ENCODE measurements around the gene FDX2.

Gene FDX2

DNA sequence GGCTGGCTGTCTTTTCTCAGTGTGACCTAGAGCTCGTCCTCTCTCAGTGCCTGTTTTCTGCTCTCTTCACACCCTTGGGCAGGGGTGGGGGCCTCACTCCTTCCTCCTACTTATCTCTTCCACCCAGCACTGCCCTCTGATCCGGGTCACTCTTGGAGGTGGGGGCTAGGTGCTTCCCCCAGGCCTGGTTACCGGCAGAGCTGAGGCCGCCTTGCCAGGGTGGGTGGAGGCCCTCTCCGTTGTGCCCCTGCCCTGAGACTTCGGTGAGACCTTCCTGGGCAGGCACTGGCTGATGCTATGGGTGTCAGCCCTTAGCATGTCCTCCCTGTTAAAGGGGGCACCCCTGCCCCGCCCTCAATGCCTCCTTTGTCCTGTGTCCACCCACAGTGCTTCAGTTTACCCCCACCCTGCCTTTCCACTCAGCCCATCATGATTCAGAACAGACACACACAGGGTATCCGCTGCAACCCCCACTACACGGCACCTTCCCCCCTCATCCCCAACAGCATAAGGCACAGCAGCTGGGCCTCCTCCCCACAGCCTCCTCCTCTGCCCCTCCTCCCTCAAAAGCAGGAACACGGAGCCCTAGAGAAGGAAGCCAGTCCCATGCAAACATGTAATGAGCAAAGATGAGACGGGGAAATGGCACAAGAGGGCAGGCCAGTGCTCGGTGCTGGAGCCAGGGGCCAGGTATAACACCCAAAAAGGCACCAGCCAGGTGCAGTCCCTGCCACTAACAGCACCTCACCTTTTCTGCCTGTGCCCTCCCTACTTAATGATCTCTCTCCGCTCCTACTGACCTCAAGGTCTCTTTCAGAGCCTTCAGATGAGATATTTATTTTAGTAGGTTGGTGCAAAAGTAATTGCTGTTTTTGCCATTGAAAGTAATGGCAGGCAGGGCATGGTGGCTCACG, 16.0 kb downstream of the FDX2 start:
- no peak for DNase-seq

DNA sequence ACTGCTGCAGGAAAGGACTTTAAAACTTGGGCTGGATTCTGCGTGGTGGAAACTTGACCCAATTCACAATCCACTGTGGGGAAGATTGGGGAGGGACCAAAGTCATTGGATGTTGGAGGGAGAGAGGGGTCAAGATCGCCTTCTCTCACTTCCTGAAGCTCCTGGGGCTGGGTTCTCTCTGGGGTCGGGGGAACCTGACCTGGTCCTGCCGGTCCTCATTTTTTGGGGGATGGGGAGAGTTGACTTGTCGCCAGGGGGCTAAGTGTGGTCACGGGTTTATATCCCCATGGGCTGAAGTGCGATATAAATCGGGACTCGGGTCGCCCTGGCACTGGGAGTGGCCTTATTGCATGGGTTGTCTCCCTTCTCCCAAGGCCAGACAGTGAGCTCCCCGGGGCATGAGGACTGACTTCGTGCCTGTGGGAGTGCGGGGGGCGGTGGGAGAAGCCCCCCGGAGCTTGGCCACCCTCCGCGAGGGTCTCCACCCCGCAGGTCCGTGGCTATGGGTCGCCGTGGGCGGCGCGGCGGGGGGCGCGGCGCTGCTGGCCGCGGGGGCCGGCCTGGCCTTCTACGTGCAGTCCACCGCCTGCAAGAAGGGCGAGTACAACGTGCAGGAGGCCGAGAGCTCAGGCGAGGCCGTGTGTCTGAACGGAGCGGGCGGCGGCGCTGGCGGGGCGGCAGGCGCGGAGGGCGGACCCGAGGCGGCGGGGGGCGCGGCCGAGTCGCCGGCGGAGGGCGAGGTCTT, 19.8 kb downstream of the FDX2 start:
- no peak for DNase-seq

DNA sequence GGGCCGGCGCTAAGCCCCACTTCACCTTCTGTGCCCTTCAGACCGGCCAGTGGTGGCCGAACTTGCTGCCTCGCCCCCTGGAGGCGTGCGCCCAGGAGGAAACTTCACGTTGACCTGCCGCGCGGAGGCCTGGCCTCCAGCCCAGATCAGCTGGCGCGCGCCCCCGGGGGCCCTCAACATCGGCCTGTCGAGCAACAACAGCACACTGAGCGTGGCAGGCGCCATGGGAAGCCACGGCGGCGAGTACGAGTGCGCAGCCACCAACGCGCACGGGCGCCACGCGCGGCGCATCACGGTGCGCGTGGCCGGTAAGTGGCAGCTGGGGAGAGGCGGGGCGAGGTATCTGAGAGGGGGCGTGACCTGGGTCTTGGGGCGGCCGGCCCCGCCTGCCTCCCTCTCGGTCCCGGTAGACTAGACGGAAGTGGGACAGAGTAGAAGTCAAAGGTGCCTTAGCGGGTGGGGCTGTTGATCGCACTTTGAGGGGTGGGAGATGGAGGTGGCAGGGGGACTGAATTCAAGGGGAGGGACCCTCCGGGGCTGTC, 20.4 kb downstream of the FDX2 start:
- peak; percentile 83 to 84 for DNase-seq

DNA sequence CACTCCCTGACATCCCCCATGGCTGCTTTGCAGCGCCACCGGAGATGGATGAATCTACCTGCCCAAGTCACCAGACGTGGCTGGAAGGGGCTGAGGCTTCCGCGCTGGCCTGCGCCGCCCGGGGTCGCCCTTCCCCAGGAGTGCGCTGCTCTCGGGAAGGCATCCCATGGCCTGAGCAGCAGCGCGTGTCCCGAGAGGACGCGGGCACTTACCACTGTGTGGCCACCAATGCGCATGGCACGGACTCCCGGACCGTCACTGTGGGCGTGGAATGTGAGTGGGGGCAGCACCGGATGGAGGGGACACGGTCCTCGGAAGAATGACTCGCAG, 21.5 kb downstream of the FDX2 start:
- DNase-seq = no peak

DNA sequence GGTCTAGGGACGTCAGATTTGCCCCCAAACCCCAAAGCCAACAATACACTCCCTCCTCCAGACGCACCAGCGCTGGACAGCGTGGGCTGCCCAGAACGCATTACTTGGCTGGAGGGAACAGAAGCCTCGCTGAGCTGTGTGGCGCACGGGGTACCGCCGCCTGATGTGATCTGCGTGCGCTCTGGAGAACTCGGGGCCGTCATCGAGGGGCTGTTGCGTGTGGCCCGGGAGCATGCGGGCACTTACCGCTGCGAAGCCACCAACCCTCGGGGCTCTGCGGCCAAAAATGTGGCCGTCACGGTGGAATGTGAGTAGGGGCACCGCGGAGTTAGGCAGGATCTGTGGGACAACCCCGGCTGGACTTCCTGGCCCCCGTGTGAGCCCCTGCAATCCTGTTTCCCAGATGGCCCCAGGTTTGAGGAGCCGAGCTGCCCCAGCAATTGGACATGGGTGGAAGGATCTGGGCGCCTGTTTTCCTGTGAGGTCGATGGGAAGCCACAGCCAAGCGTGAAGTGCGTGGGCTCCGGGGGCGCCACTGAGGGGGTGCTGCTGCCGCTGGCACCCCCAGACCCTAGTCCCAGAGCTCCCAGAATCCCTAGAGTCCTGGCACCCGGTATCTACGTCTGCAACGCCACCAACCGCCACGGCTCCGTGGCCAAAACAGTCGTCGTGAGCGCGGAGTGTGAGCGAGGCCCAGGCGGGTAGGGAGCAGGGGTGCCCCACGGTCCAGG, 22.0 kb downstream of the FDX2 start:
- no peak for DNase-seq

DNA sequence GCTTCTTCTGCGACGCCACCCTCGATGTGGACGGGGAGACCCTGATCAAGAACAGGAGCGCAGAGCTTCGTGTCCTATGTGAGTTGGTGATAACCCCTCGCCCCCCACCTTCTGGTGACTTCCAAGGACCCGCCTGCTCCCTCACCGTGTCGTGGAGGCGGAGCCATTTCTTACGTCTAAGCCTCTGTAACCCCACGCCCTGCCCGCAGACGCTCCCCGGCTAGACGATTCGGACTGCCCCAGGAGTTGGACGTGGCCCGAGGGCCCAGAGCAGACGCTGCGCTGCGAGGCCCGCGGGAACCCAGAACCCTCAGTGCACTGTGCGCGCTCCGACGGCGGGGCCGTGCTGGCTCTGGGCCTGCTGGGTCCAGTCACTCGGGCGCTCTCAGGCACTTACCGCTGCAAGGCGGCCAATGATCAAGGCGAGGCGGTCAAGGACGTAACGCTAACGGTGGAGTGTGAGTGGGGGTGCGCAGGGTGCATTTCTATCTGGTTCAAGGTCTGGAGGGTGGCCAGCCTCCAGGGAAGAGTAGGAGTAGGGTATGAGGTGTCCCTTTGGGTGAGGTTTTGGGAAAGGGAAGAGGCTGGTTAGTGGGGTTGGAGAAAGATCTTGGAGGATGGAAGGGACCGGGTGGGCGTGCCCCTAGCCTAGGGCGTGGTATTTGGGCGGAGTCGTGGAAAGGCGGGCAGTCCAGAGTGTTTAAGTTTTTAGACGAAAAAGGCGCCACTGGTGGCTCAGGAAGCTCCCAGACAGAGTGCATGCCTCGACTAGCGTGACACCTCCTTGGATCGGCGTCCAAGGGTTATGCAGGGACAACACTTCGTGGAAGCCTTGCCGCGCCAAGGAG, 22.8 kb downstream of the FDX2 start:
- no peak for DNase-seq

DNA sequence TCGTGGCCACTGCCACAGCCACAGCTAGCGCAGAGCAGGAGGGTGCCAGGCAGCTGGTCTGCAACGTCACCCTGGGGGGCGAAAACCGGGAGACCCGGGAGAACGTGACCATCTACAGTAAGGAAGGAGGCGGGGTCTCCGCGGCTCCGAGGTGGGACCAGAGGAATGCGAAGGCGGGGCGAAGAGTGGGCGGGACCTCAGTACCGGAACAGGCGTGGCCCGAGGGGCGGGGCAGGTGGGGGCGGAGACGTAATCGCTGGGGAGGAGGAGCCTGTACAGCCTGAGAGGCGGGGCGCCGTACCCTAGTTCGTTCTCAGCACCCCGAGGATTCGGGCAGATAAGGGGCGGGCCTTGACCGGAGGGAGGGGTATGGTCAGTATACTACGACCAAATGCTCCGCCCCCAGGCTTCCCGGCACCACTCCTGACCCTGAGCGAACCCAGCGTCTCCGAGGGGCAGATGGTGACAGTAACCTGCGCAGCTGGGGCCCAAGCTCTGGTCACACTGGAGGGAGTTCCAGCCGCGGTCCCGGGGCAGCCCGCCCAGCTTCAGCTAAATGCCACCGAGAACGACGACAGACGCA, 23.5 kb downstream of the FDX2 start:
- peak; percentile 77 to 80 for DNase-seq

DNA sequence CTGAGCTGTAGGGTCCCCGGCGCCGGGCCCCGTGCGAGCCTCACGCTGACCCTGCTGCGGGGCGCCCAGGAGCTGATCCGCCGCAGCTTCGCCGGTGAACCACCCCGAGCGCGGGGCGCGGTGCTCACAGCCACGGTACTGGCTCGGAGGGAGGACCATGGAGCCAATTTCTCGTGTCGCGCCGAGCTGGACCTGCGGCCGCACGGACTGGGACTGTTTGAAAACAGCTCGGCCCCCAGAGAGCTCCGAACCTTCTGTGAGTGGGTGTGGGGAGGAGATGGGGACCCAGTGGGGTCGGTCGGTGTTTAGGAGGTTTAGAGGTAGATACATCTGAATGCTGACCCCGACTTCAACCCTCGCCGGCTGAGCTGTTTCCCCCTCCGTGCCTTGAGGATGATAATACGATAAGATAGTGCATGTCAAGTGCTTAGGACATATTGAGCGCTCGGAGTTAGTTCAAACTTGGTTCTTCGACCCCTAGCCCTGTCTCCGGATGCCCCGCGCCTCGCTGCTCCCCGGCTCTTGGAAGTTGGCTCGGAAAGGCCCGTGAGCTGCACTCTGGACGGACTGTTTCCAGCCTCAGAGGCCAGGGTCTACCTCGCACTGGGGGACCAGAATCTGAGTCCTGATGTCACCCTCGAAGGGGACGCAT, 24.1 kb downstream of the FDX2 start:
- DNase-seq = no peak

DNA sequence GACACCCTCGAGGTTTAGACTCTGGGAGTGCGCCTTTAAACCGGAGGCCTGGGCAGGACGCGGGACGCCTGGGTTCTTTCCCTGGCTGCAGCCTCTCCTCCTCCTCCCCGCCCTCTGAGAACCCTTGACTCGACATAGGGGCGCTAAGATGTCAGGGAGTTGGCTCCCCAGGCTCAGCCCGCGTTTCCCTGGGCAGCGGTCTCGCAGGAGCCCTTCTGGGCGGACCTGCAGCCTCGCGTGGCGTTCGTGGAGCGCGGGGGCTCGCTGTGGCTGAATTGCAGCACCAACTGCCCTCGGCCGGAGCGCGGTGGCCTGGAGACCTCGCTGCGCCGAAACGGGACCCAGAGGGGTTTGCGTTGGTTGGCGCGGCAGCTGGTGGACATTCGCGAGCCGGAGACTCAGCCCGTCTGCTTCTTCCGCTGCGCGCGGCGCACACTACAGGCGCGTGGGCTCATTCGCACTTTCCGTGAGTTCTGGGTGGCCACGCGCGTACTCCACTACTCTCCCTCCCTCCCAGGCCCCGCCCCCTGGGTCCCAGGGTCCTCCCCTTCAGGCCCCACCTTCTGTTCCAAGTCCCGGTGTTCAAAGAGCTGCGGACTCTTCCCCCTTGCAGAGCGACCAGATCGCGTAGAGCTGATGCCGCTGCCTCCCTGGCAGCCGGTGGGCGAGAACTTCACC, 24.8 kb downstream of the FDX2 start:
- peak; percentile 67 to 71 for DNase-seq

DNA sequence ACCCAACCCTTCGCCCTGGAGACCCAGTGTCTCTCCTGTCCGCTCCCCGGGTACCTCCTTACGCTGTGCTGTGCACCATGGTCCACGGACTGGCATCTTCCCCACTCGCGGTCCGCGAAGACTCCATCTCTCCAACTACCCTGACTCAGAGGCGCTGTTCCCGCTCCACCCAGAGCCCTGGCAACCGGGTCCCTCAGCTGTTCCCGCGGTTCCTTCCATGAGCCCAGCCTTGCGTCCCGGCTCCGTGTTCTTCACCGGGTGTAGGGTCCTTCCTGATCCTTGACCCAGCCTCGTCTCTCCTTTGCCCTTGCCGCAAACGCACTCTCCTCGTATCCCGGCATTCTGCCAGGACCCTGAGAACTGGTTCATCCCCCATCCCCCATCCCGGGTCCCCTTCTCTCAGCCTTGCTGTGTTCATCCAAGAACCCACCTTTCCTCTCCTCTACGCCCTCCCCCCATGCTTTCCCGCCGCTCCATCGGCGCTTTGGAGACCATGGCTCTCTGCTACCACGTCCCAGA, 25.4 kb downstream of the FDX2 start:
- no peak for DNase-seq

DNA sequence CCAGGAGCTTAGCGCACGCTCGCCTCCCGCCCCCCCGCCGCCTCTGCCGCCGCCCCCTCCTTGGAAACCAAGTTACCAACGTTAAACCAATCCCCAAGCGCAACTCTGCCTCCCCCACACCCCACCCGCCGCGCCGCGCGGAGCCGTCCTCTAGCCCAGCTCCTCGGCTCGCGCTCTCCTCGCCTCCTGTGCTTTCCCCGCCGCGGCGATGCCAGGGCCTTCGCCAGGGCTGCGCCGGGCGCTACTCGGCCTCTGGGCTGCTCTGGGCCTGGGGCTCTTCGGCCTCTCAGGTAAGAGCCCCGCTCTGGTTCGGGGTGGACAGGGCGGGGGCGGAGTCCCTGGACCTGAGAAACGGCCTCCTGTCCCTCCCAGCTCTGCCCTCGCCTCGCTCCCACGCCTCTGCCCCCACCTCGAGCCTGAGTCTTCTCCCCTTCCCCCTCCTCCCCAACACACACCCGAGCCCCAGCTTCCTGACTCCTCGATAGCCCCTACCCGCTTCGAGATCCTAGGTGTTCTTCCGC, 25.9 kb downstream of the FDX2 start, which contains the start of gene ICAM5:
Gene ICAM5 (plus strand): TSS at position 117 of the 521 bp plus-strand sequence. CDS start 92 bp downstream, at position 209.
- DNase-seq = peak in 1 of 2 donors; percentile 46

DNA sequence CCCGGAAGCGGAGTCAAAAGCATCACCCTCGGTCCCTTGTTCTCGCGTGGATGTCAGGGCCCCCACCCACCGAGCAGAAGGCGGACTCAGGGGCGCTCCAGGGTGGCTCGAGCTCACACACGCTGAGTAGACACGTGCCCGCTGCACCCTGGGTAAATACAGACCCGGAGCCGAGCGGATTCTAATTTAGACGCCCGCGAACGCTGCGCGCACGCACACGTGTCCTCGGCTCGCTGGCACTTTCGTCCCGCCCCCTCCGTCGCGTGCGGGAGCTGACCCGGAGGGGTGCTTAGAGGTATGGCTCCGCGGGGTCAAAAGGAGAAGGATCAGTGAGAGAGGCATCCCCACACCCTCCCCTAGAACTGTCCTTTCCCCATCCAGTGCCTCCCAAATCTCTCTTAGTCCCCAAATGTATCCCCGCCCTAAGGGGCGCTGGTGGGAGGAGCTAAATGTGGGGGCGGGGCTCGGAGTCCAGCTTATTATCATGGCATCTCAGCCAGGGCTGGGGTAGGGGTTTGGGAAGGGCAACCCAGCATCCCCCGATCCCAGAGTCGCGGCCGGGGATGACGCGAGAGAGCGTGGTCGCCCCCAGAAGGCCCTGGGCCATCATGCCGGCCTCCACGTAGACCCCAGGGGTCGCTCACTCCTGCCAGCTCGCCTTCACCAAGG, 26.5 kb downstream of the FDX2 start:
- DNase-seq = peak; percentile 63 to 71

DNA sequence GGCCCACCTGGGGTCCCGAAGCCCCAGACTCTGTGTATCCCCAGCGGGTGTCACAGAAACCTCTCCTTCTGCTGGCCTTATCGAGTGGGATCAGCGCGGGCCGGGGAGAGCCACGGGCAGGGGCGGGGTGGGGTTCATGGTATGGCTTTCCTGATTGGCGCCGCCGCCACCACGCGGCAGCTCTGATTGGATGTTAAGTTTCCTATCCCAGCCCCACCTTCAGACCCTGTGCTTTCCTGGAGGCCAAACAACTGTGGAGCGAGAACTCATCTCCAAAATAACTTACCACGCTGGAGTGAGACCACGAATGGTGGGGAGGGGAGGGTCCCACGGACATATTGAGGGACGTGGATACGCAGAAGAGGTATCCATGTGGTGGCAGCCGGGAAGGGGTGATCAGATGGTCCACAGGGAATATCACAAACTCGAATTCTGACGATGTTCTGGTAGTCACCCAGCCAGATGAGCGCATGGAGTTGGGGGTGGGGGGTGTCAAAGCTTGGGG, 27.1 kb downstream of the FDX2 start:
- DNase-seq = peak in 1 of 2 donors; percentile 49

DNA sequence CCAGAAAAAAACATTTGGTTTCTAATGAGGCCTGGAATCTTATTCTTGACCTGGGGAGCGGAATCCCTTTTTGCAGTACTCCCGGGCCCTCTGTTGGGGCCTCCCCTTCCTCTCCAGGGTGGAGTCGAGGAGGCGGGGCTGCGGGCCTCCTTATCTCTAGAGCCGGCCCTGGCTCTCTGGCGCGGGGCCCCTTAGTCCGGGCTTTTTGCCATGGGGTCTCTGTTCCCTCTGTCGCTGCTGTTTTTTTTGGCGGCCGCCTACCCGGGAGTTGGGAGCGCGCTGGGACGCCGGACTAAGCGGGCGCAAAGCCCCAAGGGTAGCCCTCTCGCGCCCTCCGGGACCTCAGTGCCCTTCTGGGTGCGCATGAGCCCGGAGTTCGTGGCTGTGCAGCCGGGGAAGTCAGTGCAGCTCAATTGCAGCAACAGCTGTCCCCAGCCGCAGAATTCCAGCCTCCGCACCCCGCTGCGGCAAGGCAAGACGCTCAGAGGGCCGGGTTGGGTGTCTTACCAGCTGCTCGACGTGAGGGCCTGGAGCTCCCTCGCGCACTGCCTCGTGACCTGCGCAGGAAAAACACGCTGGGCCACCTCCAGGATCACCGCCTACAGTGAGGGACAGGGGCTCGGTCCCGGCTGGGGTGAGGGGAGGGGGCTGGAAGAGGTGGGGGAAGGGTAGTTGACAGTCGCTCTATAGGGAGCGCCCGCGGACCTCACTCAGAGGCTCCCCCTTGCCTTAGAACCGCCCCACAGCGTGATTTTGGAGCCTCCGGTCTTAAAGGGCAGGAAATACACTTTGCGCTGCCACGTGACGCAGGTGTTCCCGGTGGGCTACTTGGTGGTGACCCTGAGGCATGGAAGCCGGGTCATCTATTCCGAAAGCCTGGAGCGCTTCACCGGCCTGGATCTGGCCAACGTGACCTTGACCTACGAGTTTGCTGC, 28.7 kb downstream of the FDX2 start, which contains the start of gene ICAM4:
Gene ICAM4 (plus strand): TSS at position 153 of the 935 bp plus-strand sequence. CDS start 58 bp downstream, at position 211.
- DNase-seq = peak; percentile 50 to 54

DNA sequence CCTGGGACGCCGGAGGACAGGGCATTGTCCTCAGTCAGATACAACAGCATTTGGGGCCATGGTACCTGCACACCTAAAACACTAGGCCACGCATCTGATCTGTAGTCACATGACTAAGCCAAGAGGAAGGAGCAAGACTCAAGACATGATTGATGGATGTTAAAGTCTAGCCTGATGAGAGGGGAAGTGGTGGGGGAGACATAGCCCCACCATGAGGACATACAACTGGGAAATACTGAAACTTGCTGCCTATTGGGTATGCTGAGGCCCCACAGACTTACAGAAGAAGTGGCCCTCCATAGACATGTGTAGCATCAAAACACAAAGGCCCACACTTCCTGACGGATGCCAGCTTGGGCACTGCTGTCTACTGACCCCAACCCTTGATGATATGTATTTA, 30.4 kb downstream of the FDX2 start:
- no peak for DNase-seq

DNA sequence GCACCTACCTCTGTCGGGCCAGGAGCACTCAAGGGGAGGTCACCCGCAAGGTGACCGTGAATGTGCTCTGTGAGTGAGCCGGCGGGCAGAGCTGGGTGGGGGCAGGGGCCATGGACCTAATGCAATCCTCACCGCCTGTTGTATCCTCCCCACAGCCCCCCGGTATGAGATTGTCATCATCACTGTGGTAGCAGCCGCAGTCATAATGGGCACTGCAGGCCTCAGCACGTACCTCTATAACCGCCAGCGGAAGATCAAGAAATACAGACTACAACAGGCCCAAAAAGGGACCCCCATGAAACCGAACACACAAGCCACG, 30.9 kb downstream of the FDX2 start:
- DNase-seq = no peak

DNA sequence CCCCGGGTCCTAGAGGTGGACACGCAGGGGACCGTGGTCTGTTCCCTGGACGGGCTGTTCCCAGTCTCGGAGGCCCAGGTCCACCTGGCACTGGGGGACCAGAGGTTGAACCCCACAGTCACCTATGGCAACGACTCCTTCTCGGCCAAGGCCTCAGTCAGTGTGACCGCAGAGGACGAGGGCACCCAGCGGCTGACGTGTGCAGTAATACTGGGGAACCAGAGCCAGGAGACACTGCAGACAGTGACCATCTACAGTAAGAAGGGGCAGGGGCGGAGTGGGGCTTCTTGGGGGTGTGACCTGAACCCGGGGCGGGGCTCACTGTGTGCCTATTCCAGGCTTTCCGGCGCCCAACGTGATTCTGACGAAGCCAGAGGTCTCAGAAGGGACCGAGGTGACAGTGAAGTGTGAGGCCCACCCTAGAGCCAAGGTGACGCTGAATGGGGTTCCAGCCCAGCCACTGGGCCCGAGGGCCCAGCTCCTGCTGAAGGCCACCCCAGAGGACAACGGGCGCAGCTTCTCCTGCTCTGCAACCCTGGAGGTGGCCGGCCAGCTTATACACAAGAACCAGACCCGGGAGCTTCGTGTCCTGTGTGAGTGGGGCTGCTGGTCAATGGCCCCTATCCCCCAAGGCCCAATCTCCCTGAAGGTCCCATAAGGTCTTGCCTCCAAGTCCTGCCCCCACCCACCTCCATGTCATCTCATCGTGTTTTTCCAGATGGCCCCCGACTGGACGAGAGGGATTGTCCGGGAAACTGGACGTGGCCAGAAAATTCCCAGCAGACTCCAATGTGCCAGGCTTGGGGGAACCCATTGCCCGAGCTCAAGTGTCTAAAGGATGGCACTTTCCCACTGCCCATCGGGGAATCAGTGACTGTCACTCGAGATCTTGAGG, 31.5 kb downstream of the FDX2 start:
- no peak for DNase-seq

All from CD4-positive, alpha-beta T cell treated with Interleukin-4 for 1 hour (primary cell).